Measurements from ENCODE around the gene KIF6.
"Not testable (repeated sequence)": the region's sequence is repeated elsewhere in the genome, so short reads cannot be mapped to it uniquely, and the experiment has no call there.

Gene KIF6

GRCh38 chr6:39546731-39547130 lies 178.5 kb downstream of the KIF6 start:
- no peak for DNase-seq

- DNase-seq: no peak
These were observed 181.3 kb downstream of the KIF6 start for GRCh38 chr6:39543950-39544349.

GRCh38 chr6:39543095-39543494 lies 182.1 kb downstream of the KIF6 start:
- DNase-seq: no peak

DNA sequence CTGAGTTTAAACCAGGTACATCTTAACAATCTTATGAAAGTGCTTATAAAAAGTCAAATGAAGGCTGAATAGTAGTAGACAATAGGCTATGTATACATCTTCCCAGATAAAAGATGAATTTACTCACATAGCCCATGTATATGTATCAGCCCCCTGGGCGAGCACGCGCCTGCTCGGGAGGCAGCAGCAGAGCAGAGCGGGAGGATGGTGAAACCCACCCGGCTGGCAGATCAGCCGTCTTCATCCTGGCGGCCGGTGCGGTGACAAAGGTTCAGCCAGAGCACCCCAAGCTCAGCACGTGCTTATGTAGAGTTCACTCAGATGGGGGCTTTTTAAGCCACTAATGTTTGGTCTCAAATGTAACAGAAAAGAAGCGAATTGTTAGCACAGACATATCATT lies 184.8 kb downstream of the KIF6 start:
- DNase-seq: no peak

DNA sequence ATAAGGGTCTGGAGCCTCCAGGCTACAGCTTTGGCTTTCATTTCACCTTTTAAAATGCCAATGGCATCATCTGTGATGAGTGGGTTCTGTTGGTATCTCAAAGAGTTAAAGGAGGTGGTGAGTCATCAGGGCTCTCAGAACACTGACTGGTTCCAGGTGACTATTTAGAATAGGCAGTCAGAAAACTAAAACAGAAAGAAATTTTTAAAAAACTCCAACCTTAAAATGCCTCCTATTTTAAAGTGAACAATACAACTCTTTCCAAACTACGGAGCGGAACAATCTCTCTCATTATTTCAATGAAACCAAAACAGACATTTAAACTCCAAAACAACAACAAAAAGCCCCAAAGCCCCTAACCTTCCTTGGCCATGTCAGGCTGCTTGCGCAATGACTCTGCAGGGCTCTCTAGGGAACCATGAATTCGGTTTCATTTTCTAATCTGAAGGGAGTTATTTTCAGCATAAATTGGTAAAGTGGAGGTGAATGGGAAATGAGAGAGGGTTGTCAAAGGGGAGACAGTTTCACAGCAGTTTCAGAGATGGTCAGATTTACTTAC lies 194.9 kb downstream of the KIF6 start:
- no peak for DNase-seq

GRCh38 chr6:39527792-39528564 lies 197.2 kb downstream of the KIF6 start:
- no peak for DNase-seq

- no peak for DNase-seq
These were observed 201.2 kb downstream of the KIF6 start for GRCh38 chr6:39524007-39524406.

DNA sequence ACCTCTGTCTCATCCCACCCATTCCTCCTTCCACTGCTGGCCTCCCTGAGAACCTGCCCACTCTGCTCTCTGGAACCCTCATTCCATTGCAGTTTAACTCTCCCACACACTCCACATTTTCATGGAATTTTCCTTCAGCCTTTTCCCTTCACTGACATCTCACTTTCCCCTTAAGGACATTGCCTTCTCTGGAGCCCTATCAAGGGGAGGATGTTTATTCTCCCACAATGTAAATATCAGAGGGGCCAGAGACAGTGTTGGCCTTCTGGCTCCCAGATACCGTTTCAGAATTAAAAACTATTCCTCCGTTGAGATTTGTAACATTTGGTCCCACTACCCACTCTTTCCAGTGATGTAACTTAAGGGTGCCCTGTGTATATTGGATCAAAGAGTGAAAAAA lies 203.2 kb downstream of the KIF6 start:
- DNase-seq: no peak

- DNase-seq: no peak
These were observed 204.3 kb downstream of the KIF6 start for GRCh38 chr6:39520916-39521315.

GRCh38 chr6:39520411-39520810 lies 204.8 kb downstream of the KIF6 start:
- DNase-seq: no peak

GRCh38 chr6:39518221-39518620 lies 207.0 kb downstream of the KIF6 start:
- no peak for DNase-seq

DNA sequence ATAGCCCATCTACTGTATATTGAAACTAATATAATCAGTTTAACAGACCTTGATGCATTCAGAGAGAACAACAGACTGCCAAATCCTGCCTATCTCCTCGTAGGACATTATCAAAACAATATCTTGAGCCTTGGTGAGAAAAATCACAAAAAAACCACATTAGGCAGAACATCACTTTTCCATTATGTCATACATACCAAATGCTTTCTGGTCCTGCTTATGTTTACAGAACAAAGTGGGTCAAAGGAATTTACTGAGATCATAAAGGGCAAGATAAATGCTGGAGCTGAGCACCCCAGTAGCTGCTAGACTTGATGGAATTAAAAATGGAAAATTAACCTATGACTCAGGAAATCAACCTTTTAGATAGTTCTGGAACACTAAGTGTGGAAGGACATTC lies 207.5 kb downstream of the KIF6 start:
- no peak for DNase-seq

GRCh38 chr6:39516471-39516870 lies 208.7 kb downstream of the KIF6 start:
- DNase-seq: no peak

DNA sequence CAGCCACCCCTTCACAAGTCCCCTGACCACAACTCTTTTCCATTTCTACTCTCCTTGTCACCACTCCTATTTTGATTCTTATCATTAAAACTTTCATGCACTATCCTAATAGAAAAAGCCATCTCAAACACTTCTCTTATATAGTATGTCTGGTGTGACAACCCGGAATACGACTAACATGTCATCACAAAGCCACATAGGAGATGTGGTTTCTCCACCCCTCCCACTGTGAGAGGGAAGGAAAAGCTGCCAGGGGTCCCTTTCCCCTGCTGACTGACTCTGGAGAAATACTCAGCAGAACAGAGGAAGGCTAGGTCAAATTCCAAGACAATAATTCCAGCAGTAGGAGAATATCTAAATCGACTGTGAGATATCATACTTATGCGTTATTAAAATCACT lies 209.7 kb downstream of the KIF6 start:
- DNase-seq: no peak

GRCh38 chr6:39515006-39515405 lies 210.2 kb downstream of the KIF6 start:
- no peak for DNase-seq

- DNase-seq: not testable (repeated sequence)
These were observed 215.4 kb downstream of the KIF6 start for GRCh38 chr6:39509831-39510230.

DNA sequence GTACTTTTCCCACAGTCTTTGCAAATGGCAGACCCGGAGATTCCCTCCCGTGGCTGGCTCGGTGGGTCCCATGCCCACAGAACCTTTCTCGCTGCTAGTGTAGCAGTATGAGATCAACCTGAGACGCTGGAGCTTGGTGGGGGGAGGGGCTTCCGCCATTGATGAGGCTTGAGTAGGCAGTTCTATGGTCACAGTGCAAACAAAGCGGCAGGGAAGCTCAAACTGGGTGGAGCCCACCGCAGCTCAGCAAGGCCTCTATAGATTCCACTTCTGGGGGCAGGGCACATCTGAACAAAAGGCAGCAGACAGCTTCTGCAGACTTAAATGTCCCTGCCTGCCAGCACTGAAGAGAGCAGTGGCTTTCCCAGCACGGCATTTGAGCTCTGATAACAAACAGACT lies 216.7 kb downstream of the KIF6 start:
- DNase-seq: no peak

DNA sequence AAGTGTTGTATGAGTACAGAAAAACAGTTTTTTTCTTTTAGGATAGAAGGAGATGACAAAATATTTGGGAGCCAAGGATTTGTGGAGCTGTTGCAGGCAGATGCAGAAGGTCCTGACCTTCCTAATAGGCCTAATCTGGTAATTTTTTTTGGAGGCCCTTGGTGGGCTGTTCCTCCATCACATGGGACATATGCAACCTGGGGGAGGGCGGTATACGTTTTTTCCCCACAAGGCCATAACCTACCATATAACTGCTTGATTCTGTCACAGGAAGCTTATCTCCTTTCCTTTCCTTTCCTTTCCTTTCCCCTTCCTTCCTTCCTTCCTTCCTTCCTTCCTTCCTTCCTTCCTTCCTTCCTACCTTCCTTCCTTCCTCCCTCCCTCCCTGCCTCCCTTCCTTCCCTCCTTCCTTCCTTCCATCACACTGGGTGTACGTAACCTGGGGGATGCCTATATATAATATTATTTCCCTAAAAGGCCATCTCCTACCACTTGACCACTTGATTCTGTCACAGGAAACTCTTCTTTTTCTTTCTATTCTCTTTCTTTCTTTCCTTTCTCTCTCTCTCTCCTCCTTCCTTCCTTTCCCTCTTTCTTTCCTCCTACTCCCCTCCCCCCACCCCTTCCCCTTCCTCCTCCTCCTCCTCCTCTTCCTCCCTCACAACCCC lies 217.7 kb downstream of the KIF6 start:
- no peak for DNase-seq

DNA sequence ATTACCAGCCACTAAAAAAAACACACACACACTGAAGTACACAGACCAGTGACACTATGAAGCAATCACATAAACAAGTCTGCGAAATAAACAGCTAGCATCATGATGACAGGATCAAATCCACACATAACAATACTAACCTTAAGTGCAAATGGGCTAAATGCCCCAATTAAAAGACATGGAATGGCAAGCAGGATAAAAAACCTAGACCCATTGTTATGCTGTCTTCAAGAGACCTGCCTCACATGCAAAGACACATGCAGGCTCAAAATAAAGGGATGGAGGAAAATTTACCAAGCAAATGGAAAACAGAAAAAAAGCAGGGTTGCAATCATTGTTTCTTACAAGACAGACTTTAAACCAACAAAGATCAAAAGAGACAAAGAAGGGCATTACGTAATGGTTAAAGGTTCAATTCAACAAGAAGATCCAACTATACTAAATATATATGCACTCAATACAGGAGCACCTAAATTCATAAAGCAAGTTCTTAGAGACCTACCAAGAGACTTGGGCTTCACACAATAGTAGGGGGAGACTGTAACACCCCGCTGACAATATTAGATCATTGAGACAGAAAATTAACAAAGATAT lies 222.7 kb downstream of the KIF6 start:
- not testable (repeated sequence) for DNase-seq

- no peak for DNase-seq
These were observed 226.2 kb downstream of the KIF6 start for GRCh38 chr6:39499053-39499452.

DNA sequence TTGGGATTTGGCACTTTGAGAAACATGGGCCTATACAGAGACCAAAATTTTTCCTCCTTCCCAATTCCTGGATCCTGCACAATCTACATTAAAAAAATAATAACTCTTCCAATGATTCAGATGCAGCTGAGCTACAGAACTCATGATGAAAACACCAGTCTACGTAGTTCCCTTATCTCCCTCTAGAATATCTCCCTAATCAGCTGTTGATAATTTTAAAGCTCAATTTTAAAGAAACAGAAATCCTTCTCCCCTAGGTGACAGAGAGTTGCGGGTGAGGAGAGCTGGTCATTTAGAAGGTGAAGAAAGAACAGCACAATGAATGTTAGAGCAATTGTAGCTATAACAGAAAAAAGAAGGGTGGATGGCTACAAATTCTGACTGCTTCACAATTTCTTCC lies 227.1 kb downstream of the KIF6 start:
- no peak for DNase-seq

- DNase-seq: no peak
These were observed 228.3 kb downstream of the KIF6 start for GRCh38 chr6:39496915-39497314.

DNA sequence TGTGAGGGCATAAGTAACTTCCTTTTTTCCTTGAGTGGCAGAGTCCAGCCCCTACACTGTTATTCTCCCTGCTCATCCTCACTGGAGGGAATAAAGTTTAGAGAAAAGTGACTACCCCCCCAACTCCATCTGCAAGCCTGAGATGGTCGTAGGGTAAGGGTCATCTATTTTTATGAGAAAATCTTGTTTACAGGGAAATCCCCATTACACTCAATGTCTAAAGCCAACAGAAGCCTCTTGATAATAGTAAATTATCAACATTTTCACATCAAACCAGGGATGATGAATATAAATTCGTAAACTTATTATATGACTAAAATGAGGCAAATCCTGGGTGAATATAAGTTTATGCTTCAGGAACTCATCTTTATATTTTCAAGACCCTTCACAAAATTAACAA lies 228.8 kb downstream of the KIF6 start:
- DNase-seq: no peak

DNA sequence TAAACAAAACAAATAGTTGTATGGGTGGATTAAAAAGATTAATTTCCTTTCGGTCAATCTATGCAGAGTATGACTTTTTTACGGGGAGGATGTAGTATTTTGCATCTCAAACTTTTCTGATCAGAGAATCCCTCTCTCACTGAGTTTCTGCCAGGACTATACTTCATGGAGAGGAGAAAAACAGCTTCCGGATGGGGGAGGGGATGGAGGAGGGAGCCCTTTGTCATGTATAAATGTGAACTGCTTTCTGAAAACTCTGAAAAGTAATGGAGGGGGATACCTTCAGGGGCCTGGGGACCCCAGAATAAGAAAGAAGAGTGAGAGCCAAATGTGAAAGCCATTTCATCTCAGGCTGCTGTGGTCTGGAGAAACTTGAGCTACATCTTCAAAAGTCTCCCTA lies 229.6 kb downstream of the KIF6 start:
- DNase-seq: no peak

Data from NCI-H1048 (cell line).